HL-60/S4 (cell line): ENCODE data around the gene USP17L28.
"Not testable (repeated sequence)": the region's sequence is repeated elsewhere in the genome, so short reads cannot be mapped to it uniquely, and the experiment has no call there.

Experiments
- in situ Hi-C: fragments of 300-500 bp; cut with MboI; formaldehyde crosslinking; loops from 2 replicates; pipeline ENCODE4 v1.14.3; 2022; ENCODE audit warnings: low sequenced_read_pairs

Gene USP17L28, protein sequence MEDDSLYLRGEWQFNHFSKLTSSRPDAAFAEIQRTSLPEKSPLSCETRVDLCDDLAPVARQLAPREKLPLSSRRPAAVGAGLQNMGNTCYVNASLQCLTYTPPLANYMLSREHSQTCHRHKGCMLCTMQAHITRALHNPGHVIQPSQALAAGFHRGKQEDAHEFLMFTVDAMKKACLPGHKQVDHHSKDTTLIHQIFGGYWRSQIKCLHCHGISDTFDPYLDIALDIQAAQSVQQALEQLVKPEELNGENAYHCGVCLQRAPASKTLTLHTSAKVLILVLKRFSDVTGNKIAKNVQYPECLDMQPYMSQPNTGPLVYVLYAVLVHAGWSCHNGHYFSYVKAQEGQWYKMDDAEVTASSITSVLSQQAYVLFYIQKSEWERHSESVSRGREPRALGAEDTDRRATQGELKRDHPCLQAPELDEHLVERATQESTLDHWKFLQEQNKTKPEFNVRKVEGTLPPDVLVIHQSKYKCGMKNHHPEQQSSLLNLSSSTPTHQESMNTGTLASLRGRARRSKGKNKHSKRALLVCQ

DNA sequence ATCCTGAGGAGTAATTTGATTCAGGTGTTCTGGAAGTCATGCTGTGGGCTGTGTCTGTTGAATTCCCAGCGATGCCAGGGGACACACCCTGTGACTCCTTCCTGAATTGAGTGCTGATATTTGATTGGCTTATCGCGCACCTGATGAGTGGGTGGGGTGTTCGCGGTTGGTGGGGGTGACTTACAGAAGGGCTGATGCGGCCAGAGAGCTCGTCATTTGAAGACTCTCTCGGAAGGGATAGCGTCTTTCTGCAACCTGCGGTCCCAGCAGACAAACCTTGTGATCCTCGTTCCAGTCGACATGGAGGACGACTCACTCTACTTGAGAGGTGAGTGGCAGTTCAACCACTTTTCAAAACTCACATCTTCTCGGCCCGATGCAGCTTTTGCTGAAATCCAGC lies at the start of gene USP17L28:
Gene USP17L28, plus strand, starts transcription at position 301 of the 400 bp plus-strand sequence. Its CDS starts 0 bp downstream, at position 301.
- in situ Hi-C loops: not testable (repeated sequence)

DNA sequence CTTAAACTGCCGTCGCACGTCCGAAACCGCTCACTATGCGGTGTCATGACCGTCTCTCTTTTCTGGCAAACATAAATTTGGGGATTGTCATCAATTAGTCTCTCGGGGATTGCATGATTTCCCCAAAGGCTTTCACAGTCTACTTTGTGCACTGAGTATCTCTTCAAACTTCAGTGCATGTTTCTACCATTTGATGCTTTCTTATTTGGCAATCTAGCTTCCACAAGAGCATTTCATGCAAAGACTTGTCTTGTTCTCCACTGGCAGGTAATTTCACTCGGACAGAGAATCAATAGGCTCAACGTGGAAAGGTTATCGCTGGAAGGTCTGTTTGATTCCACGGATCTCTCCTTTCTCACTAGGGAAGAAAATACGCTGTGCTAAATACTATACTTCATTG lies 24.5 kb upstream of the USP17L28 start:
- in situ Hi-C loops: not testable (repeated sequence)

DNA sequence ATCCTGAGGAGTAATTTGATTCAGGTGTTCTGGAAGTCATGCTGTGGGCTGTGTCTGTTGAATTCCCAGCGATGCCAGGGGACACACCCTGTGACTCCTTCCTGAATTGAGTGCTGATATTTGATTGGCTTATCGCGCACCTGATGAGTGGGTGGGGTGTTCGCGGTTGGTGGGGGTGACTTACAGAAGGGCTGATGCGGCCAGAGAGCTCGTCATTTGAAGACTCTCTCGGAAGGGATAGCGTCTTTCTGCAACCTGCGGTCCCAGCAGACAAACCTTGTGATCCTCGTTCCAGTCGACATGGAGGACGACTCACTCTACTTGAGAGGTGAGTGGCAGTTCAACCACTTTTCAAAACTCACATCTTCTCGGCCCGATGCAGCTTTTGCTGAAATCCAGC lies 23.8 kb upstream of the USP17L28 start, which contains the start of gene USP17L24:
Gene USP17L24, plus strand, starts transcription at position 301 of the 400 bp plus-strand sequence. Its CDS starts 0 bp downstream, at position 301.
- in situ Hi-C loops: not testable (repeated sequence)

DNA sequence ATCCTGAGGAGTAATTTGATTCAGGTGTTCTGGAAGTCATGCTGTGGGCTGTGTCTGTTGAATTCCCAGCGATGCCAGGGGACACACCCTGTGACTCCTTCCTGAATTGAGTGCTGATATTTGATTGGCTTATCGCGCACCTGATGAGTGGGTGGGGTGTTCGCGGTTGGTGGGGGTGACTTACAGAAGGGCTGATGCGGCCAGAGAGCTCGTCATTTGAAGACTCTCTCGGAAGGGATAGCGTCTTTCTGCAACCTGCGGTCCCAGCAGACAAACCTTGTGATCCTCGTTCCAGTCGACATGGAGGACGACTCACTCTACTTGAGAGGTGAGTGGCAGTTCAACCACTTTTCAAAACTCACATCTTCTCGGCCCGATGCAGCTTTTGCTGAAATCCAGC lies 19.1 kb upstream of the USP17L28 start, which contains the start of gene USP17L25:
Gene USP17L25, plus strand, starts transcription at position 301 of the 400 bp plus-strand sequence. Its CDS starts 0 bp downstream, at position 301.
- in situ Hi-C loops: not testable (repeated sequence)

DNA sequence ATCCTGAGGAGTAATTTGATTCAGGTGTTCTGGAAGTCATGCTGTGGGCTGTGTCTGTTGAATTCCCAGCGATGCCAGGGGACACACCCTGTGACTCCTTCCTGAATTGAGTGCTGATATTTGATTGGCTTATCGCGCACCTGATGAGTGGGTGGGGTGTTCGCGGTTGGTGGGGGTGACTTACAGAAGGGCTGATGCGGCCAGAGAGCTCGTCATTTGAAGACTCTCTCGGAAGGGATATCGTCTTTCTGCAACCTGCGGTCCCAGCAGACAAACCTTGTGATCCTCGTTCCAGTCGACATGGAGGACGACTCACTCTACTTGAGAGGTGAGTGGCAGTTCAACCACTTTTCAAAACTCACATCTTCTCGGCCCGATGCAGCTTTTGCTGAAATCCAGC lies 14.3 kb upstream of the USP17L28 start, which contains the start of gene USP17L26:
Gene USP17L26, plus strand, starts transcription at position 301 of the 400 bp plus-strand sequence. Its CDS starts 0 bp downstream, at position 301.
- in situ Hi-C loops: not testable (repeated sequence)

DNA sequence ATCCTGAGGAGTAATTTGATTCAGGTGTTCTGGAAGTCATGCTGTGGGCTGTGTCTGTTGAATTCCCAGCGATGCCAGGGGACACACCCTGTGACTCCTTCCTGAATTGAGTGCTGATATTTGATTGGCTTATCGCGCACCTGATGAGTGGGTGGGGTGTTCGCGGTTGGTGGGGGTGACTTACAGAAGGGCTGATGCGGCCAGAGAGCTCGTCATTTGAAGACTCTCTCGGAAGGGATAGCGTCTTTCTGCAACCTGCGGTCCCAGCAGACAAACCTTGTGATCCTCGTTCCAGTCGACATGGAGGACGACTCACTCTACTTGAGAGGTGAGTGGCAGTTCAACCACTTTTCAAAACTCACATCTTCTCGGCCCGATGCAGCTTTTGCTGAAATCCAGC lies 9.6 kb upstream of the USP17L28 start, which contains the start of gene USP17L5:
Gene USP17L5, plus strand, starts transcription at position 301 of the 400 bp plus-strand sequence. Its CDS starts 0 bp downstream, at position 301.
- in situ Hi-C loops: not testable (repeated sequence)

DNA sequence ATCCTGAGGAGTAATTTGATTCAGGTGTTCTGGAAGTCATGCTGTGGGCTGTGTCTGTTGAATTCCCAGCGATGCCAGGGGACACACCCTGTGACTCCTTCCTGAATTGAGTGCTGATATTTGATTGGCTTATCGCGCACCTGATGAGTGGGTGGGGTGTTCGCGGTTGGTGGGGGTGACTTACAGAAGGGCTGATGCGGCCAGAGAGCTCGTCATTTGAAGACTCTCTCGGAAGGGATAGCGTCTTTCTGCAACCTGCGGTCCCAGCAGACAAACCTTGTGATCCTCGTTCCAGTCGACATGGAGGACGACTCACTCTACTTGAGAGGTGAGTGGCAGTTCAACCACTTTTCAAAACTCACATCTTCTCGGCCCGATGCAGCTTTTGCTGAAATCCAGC lies 4.8 kb upstream of the USP17L28 start, which contains the start of gene USP17L27:
Gene USP17L27, plus strand, starts transcription at position 301 of the 400 bp plus-strand sequence. Its CDS starts 0 bp downstream, at position 301.
- in situ Hi-C loops: not testable (repeated sequence)

DNA sequence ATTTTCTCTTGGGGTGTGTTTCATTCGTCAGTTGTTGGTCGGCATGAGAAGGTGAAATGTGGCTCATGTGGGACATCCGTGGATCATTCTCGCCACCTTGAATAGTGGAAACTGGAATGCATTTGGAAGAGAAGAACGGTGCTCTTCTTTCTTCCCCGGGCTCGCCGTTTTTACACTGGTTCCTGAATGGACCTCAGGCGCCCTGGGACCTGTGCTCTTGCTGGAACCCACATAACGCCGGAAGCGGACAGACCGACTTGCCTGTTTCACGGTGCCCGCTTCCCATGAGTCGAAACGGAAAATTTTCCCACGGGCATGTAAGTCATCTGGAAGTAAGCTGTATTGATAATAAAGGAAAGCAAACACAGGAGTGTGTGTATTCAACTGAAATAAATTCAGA lies 2.2 kb downstream of the USP17L28 start:
- in situ Hi-C loops: not testable (repeated sequence)

DNA sequence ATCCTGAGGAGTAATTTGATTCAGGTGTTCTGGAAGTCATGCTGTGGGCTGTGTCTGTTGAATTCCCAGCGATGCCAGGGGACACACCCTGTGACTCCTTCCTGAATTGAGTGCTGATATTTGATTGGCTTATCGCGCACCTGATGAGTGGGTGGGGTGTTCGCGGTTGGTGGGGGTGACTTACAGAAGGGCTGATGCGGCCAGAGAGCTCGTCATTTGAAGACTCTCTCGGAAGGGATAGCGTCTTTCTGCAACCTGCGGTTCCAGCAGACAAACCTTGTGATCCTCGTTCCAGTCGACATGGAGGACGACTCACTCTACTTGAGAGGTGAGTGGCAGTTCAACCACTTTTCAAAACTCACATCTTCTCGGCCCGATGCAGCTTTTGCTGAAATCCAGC lies 4.6 kb downstream of the USP17L28 start, which contains the start of gene USP17L29:
Gene USP17L29, plus strand, starts transcription at position 301 of the 400 bp plus-strand sequence. Its CDS starts 0 bp downstream, at position 301.
- in situ Hi-C loops: not testable (repeated sequence)

DNA sequence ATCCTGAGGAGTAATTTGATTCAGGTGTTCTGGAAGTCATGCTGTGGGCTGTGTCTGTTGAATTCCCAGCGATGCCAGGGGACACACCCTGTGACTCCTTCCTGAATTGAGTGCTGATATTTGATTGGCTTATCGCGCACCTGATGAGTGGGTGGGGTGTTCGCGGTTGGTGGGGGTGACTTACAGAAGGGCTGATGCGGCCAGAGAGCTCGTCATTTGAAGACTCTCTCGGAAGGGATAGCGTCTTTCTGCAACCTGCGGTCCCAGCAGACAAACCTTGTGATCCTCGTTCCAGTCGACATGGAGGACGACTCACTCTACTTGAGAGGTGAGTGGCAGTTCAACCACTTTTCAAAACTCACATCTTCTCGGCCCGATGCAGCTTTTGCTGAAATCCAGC lies 14.1 kb downstream of the USP17L28 start, which contains the start of gene USP17L30:
Gene USP17L30, plus strand, starts transcription at position 301 of the 400 bp plus-strand sequence. Its CDS starts 0 bp downstream, at position 301.
- in situ Hi-C loops: not testable (repeated sequence)

DNA sequence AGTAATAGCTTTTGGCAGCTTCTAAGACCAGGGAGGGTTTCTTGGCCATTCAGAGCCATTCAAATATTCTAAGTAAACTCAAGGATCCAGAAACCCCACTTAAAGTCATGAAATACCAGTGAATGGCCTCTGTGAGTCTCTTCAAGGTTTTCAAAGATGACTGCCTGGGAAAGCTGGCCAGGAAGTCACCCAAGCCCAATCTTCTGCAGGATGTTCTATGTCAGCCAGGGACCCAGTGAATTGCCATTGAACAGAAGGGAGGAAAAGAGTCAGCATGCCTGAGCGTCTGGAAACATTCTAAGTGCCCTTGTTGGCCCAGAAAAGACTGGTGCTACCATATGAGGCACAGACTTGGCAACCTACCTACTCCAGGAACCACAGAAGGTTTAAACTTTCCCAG lies 31.2 kb downstream of the USP17L28 start:
- in situ Hi-C loops: not testable (repeated sequence)

DNA sequence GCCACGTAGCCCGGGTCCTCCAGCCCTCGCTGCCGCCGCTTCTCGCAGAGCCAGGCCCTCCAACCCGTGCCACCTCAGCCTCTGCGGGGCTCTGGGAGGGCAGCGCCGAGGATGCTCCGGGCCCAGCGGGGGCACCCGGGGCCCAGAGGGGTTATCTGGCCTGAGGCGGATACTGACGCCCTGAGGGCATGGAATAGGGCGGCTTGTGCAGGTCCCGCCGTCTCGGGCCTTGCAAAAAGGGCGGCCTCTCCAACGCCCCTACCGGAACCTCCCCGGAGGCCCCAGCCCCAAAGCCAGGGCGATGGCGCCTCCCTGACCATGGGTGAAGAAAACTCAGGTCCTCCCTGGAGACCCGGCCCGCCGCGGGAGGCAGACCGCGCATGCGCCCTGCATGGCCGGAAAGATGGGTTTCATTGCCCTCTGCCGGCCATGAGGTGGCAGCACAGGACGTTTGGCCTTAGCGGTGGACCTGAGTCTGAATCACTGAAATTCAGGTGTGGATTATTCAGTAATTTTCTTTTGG lies 32.4 kb downstream of the USP17L28 start:
- in situ Hi-C loops: not testable (repeated sequence)

DNA sequence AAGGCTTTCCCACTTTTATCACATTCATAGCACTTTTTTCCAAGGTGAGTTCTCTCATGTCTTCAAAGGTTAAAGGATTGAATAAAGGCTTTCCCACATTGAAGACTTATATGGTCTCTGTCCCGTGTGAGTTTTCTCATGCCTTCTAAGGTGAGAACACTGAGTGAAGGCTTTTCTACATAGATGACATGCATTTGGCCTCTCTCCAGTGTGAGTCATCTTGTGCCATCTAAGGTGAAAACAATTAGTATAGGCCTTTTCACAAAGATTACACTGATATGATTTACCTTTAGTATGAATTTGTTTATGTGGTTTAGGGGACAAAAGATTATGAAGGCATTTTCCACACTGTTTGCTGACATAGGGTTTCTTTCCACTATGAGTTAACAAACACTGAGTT lies 35.4 kb downstream of the USP17L28 start:
- in situ Hi-C loops: no loop called here

DNA sequence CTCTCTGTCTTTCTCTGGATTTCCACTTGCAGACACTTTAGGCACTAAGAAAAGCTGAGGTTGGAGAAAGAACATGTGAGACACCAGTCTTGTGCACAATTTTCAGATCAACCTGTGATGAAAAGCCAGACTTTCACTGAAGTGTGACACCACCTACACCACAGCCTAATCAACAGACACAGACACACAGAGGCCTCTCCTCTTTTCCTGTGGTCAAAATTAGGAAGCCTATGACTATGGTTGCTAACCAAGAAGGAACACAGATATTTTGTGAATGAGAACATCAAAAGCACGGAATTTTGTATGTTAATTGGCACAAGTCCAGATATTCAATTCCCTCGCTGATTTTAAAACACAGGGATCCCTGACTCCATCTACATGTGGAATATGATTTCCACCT lies 40.3 kb downstream of the USP17L28 start:
- in situ Hi-C loops: not testable (repeated sequence)
